Measurements from ENCODE around the gene NEUROG2.
"Not testable (repeated sequence)": the region's sequence is repeated elsewhere in the genome, so short reads cannot be mapped to it uniquely, and the experiment has no call there.

Gene NEUROG2

DNA sequence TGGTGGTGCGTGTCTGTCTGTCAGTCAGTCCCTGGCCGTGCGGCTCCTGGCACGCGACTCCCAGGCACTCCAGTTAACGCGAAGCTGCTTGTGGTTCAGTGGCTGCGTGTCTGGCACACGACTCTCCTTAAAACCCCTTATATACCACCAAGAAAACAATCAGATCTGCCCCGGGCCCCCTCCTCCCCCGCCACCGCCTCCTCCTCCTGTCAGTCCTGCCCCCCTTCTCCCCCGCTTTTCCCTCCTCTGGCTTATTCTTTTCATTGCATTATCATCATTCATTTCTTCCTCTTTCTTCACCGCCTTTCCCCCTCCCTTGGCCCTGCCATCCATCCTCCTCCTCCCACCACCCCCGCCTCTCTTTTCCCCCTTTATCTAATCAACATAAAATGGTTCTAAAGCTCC, at the start of gene NEUROG2:
Gene NEUROG2 (minus strand): TSS at position 115 of the 405 bp plus-strand sequence. CDS start 705 bp downstream, outside the sequence.
- DNase-seq (ENCODE audit: low read depth), result no peak

- no peak for DNase-seq (ENCODE audit: low read depth)
Measured at GRCh38 chr4:112564706-112565270, 48.8 kb upstream of the NEUROG2 start.

DNA sequence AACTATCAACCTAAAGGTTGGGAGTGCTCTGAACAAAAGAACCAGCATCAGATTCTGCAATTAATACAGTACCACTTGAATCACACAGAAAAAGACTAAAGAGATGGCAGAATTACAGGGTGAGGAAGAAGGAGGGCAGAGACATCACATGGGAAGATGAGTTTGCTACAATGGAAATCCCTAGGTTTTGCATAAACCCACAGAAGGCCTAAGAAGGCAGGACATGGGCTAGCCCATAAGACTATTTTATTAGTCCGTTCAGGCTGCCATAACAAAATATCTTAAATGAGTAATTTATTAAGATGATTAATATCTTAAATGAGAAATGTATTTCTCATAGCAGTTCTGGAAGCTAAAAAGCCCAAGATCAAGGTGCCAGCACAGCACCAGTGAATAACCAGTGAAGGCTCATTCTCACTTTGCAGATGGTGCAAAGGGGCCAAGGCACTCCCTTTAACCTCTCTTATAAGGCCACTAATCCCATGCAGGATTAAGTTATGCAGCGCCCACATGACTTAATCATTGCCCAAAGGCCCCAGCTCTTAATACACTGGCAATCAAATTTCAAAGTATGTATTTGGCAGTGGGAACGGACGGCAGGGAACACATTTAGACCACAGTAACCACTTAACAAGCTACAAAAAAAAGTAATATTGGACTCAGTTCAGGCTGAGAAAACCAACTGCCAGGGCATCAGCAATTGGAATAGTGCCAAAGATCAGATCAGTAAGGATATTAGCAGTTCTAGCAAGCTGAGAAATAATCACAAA, 47.6 kb upstream of the NEUROG2 start:
- no peak for DNase-seq (ENCODE audit: low read depth)

- DNase-seq (ENCODE audit: low read depth), result no peak
Measured at GRCh38 chr4:112562254-112562879, 46.4 kb upstream of the NEUROG2 start.

DNA sequence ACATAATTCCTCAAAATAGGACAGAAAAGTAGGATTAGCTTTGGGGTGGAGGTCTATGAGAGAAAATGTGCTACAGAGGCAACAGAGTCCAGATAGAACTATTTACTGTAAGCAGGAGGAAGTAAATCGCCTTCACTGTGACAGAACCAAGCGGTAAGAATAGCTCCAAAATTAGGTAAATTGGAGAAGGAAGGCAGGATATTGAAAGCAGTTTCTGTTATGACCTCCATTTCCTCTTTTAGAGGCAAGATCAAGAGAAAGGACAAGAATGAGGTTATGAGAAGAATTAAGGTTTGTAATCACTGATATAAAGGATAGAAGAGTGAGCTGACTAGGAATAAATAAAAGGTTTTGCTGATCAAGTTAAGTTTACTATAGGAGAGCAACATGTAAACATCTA, 44.1 kb upstream of the NEUROG2 start:
- no peak for DNase-seq (ENCODE audit: low read depth)

GRCh38 chr4:112559053-112559452, 43.1 kb upstream of the NEUROG2 start:
- DNase-seq (ENCODE audit: low read depth), result no peak

DNA sequence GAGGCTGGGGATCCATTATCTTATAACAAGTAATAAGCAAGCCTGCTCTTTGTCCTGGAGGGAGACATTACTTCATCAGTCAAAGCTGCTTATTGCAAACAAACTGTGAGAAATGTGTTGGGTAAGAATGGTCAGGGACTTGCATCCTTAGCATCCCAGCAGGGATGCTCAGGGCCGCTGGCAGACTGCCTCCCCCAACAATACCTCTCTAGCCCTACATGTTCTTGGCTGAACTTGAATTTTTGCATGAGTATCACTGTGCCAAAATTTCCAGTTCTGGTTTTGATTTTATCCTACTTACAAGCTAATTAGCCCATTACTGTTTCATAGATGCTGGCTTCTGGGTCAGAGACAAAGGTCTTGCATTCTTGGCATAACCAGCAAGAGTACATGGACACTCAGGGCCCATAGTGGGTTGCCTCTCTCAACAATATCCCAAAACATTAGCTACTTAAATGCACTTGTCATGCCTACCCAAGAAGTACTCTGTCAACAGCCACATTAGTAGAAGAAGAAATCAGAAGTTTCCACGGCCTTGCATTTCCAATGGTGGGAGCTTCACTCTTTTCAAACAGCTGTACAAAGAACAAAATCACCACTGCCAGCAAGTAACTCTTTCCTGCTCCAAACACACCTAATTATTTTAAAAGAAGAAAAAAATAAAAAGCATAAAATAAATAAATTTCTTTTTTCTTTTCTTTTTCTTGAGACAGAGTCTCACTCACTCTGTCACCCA, 41.9 kb upstream of the NEUROG2 start:
- no peak for DNase-seq (ENCODE audit: low read depth)

DNA sequence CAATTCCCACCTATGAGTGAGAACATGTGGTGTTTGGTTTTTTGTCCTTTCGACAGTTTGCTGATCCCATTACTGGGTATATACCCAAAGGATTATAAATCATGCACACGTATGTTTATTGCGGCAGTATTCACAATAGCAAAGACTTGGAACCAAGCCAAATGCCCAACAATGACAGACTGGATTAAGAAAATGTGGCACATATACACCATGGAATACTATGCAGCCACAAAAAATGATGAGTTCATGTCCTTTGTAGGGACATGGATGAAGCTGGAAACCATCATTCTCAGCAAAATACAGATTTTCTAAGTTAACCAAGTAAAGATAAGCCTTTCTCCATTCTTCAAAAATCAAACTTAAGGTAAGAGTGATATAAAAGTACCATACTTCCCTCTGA, 38.3 kb upstream of the NEUROG2 start:
- DNase-seq (ENCODE audit: low read depth), result not testable (repeated sequence)

- peak; percentile 31 for DNase-seq (ENCODE audit: low read depth)
Measured at GRCh38 chr4:112552668-112553067, 36.7 kb upstream of the NEUROG2 start.

GRCh38 chr4:112550728-112551127, 34.7 kb upstream of the NEUROG2 start:
- peak; percentile 65 for DNase-seq (ENCODE audit: low read depth)

- no peak for DNase-seq (ENCODE audit: low read depth)
Measured at GRCh38 chr4:112546476-112546875, 30.5 kb upstream of the NEUROG2 start.

DNA sequence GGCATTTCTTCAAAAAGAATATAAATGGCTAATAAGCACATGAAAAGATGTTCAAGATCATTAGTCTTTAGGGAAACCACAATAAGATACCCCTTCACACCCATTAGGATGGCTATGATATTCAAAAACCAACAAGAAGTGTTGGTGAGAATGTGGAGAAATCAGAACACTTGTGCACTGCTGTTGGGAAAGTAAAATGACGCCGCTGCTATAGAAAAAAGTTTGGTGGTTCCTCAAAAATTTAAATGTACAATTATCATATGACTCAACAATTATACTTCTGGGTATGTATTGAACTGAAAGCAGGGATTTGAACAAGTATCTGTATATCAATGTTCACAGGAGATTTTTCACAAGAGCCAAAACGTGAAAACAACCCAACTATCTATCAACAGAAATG, 29.4 kb upstream of the NEUROG2 start:
- no peak for DNase-seq (ENCODE audit: low read depth)

DNA sequence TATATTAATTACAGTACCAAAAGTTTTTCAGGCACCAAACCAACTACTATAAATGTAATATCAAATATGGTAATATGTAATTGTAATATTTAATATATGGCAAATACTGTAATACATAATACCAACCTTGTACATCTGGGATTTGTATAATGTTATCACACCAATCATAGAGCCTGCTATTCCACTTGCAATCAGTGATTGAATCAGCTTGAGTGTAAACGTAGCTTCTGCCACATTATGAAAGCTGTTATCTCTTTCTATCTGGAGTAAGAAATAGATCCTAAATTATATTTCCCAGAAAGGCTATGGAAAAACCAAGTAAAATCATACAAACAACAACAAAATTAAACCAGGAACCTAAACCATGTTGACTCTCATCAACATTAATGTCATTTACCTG, 24.7 kb upstream of the NEUROG2 start:
- DNase-seq (ENCODE audit: low read depth), result no peak

DNA sequence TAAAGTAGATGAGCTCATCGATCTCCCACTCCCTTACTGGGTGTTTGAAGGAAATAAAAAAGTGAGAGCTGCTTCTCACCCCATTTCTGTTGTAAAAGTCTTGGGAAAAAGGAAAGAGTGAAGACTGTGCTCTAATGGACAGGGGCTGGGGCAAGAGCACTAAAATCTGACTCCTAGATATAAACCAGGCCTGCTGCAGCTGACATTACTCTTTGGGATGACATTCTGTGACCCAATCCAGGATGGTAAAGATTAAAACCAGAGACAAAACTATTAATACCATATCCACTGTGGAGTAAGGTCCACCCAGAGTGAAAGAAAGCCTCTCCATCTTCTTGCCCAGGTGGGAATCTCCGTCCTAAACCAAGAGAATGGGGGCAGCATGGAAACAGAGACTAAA, 20.1 kb upstream of the NEUROG2 start:
- no peak for DNase-seq (ENCODE audit: low read depth)

DNA sequence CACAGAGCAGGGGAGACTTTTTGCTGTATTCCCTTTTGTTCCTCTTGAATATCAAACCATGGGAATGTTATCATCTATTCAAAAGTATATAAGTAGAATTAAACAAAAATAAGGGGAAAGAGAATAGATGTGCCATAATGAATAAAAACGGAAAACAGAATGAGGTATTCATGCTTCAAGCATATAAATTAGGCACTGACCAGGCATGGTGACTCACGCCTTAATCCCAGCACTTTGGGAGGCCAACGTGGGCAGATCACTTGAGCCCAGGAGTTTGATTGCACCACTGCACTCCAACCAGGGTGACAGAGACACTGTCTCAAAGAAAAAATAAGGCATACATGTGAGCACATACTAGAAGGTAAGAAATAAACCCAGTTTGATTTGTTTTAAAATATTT, 16.3 kb upstream of the NEUROG2 start:
- no peak for DNase-seq (ENCODE audit: low read depth)

DNA sequence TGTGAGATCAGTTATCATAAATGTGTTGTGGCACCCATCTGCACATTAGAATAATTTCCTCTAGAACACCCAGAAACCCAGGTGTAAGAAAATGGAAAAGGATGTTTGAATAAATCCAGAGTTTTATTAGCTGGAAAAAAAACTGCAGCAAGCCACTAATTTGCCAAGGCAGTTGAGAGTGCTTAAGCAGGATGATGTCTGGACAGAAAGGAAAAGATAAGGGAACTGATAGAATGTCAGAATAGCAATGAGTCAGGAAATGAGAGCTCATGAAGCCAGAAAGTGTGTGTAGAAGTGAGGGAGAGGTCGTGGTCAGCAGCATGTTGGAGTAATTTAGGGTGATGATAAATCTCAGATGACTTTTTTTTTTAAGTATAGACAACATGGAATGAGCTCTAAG, 15.2 kb upstream of the NEUROG2 start:
- DNase-seq (ENCODE audit: low read depth), result no peak

GRCh38 chr4:112526061-112526460, 10.1 kb upstream of the NEUROG2 start:
- DNase-seq (ENCODE audit: low read depth), result no peak

- no peak for DNase-seq (ENCODE audit: low read depth)
Measured at GRCh38 chr4:112523764-112524505, 8.0 kb upstream of the NEUROG2 start.

GRCh38 chr4:112523008-112523721, 7.2 kb upstream of the NEUROG2 start:
- DNase-seq (ENCODE audit: low read depth), result no peak

GRCh38 chr4:112522431-112522830, 6.5 kb upstream of the NEUROG2 start:
- DNase-seq (ENCODE audit: low read depth), result not testable (repeated sequence)

All from non-pigmented ciliary epithelial cell (primary cell).